MCF 10A (cell line): ENCODE measurements around the gene BRAP. TPM values are rescaled to one million over a fixed set of nuclear protein-coding genes. Genes with fewer than 3 reads are reported as not detected.

ENCODE experiments used
- BruUV-seq: library from RNA; stranded (reverse); fragments of 400-500 nt; replicated peaks from 2 replicates; lab custom pipeline; 2021; lab: Mats Ljungman, UMichigan
- CTCF ChIA-PET: fragments of 300-600 bp; sonication (Branson Sonifier 250); formaldehyde crosslinking; extraction: SDS; loops from one replicate; lab custom pipeline; 2021; ENCODE audit warnings: antibody characterized with exemption, inconsistent platforms; lab: Yijun Ruan, JAX
- POLR2A ChIA-PET: fragments of 300-600, 350-650 bp; sonication (Branson Sonifier 250); formaldehyde crosslinking; extraction: SDS; loops from one replicate; lab custom pipeline; 2020; ENCODE audit warnings: antibody characterized with exemption, inconsistent platforms; lab: Yijun Ruan, JAX
- DNase-seq: peaks from one replicate; pipeline ENCODE4 v3.0.0-alpha.2; 2018; ENCODE audit not compliant: unreplicated experiment
- H3K27ac Mint-ChIP-seq: one replicate; pipeline ENCODE4 v1.8.0; 2022; ENCODE audit warnings: mild to moderate bottlenecking, low read depth, mixed read lengths; ENCODE audit not compliant: unreplicated experiment
- H3K27me3 Mint-ChIP-seq: one replicate; pipeline ENCODE4 v1.8.0; 2022; ENCODE audit warnings: mixed read lengths; ENCODE audit not compliant: insufficient read depth, unreplicated experiment
- H3K36me3 Mint-ChIP-seq: one replicate; pipeline ENCODE4 v1.8.0; 2022; ENCODE audit warnings: mild to moderate bottlenecking, moderate library complexity, mixed read lengths; ENCODE audit not compliant: insufficient read depth, unreplicated experiment
- H3K4me1 Mint-ChIP-seq: one replicate; pipeline ENCODE4 v1.8.0; 2022; ENCODE audit warnings: mixed read lengths; ENCODE audit not compliant: insufficient read depth, unreplicated experiment
- H3K4me3 Mint-ChIP-seq: one replicate; pipeline ENCODE4 v1.8.0; 2022; ENCODE audit warnings: mild to moderate bottlenecking, moderate library complexity, mixed read lengths; ENCODE audit not compliant: unreplicated experiment
- H3K9me3 Mint-ChIP-seq: one replicate; pipeline ENCODE4 v1.8.0; 2022; ENCODE audit warnings: mixed read lengths; ENCODE audit not compliant: unreplicated experiment
- CTCF ChIP-seq: fragments of 200-600 bp; IDR thresholded peaks from one replicate; pipeline ENCODE4 v1.8.0; 2022; ENCODE audit warnings: antibody characterized with exemption, mild to moderate bottlenecking; ENCODE audit not compliant: unreplicated experiment
- intact Hi-C: fragments of 100-400 bp; cut with micrococcal nuclease; formaldehyde crosslinking; loops from 2 replicates; pipeline ENCODE4 v1.14.1; 2022
- total RNA-seq: library from RNA; stranded (reverse); gene quantifications from 2 replicates; pipeline ENCODE4 v1.2.3, GENCODE V29; 2022

BRAP gene
- total RNA-seq, 1 experiment from 2014 or later: 24.4 TPM

- no peak for DNase-seq
- Mint-ChIP-seq H3K36me3 (peaks cover 86% of the 10 kb centered on the region), H3K27me3 (no peaks in the 10 kb centered on the region), H3K4me3 (no peak overlapping the region), H3K27ac (no peak overlapping the region), H3K4me1 (no peaks in the 10 kb centered on the region), H3K9me3 (no peaks in the 10 kb centered on the region)
- no peak for TF ChIP-seq CTCF
- intact Hi-C loops: loop anchor here (10.0 kb wide), 1 partner anchor 140 kb away; no protein-coding TSS in a partner anchor
- POLR2A ChIA-PET: interaction anchor here (0.7 kb wide), 1 partner anchor 20 kb away, joined by 3 read pairs; no protein-coding TSS in a partner anchor
- CTCF ChIA-PET: no interaction called here
- BruUV-seq: no TSS peak
Measured at GRCh38 chr12:111664961-111665865, 20.5 kb downstream of the BRAP start.

- ChIA-PET POLR2A (interaction anchor here (0.7 kb wide), 1 partner anchor 20 kb away, joined by 3 read pairs; no protein-coding TSS in a partner anchor), CTCF (no interaction called here)
- Mint-ChIP-seq H3K36me3 (peaks cover 86% of the 10 kb centered on the region), H3K27ac (no peak overlapping the region), H3K27me3 (no peaks in the 10 kb centered on the region), H3K9me3 (no peaks in the 10 kb centered on the region), H3K4me3 (no peak overlapping the region), H3K4me1 (no peaks in the 10 kb centered on the region)
- no TSS peak for BruUV-seq
- TF ChIP-seq CTCF: no peak
- DNase-seq: no peak
- intact Hi-C loops: loop anchor here (10.0 kb wide), 1 partner anchor 140 kb away; no protein-coding TSS in a partner anchor
Measured at GRCh38 chr12:111664499-111664898, 21.3 kb downstream of the BRAP start.

- Mint-ChIP-seq H3K36me3 (peaks cover 80% of the 10 kb centered on the region), H3K4me3 (no peak overlapping the region), H3K4me1 (no peaks in the 10 kb centered on the region), H3K27ac (no peak overlapping the region), H3K9me3 (no peaks in the 10 kb centered on the region), H3K27me3 (no peaks in the 10 kb centered on the region)
- no TSS peak for BruUV-seq
- CTCF ChIA-PET: no interaction called here
- POLR2A ChIA-PET: interaction anchor here (0.8 to 1.6 kb wide), 3 partner anchors 19 to 29 kb away, joined by 3 read pairs; partner anchors contain the start of genes ACAD10 and BRAP
- intact Hi-C loops: no loop called here
- DNase-seq: no peak
- no peak for TF ChIP-seq CTCF
Measured at GRCh38 chr12:111656016-111656415, 29.7 kb downstream of the BRAP start.

DNA sequence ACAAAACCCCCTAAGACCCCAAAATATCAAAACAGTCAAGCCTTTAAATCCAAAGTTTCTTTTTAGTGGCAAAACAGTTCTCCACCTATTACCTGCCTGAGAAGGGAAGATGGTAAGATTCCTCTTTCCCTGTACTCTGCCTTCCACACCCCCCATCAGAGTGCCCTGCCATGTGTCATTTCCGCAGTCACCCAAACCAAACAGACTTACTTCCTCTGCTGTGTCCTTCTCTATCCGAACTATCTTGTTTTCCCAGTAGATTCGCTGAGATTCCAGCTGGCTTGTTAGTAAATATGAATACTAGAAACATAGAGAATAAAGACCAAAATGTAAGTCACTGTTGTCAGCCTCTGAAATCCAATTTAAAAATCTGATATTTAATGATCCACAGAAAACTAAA, 30.4 kb downstream of the BRAP start:
- Mint-ChIP-seq H3K4me1 (no peaks in the 10 kb centered on the region), H3K27ac (no peak overlapping the region), H3K27me3 (no peaks in the 10 kb centered on the region), H3K9me3 (no peaks in the 10 kb centered on the region), H3K4me3 (no peak overlapping the region), H3K36me3 (peaks cover 80% of the 10 kb centered on the region)
- POLR2A ChIA-PET: interaction anchor here (2.6 kb wide), 1 partner anchor 31 kb away, joined by 7 read pairs; the partner anchor contains the start of genes ACAD10 and BRAP
- CTCF ChIA-PET: no interaction called here
- no TSS peak for BruUV-seq
- intact Hi-C loops: no loop called here
- no peak for DNase-seq
- TF ChIP-seq CTCF: no peak
